Smooth muscle cell (in vitro differentiated cells): ENCODE results near the gene TPRX1. TPM values are rescaled to one million over a fixed set of nuclear protein-coding genes. Genes with fewer than 3 reads are reported as not detected.
"Not testable (repeated sequence)": the region's sequence is repeated elsewhere in the genome, so short reads cannot be mapped to it uniquely, and the experiment has no call there.

Experiments
- DNase-seq: peaks from one replicate; lab custom pipeline; 2025; ENCODE audit not compliant: unreplicated experiment; lab: John Stamatoyannopoulos, UW
- H2AFZ ChIP-seq: fragments of 200-600 bp; sonication (generic); 2 replicates; pipeline ENCODE4 v1.6.0; 2016; ENCODE audit warnings: antibody characterized with exemption, low read depth, mild to moderate bottlenecking
- H3F3A ChIP-seq: fragments of 200-600 bp; sonication (generic); 2 replicates; pipeline ENCODE4 v1.6.0; 2017; ENCODE audit warnings: antibody characterized with exemption, low read depth
- H3K27ac ChIP-seq: fragments of 200-600 bp; sonication (generic); 2 replicates; pipeline ENCODE4 v1.5.1; 2016; ENCODE audit warnings: low read depth, mild to moderate bottlenecking
- H3K27me3 ChIP-seq: fragments of 200-600 bp; sonication (generic); 2 replicates; pipeline ENCODE4 v1.6.1; 2016; ENCODE audit warnings: low read depth, mild to moderate bottlenecking
- H3K36me3 ChIP-seq: fragments of 200-600 bp; sonication (generic); 2 replicates; pipeline ENCODE4 v1.5.1; 2016; ENCODE audit warnings: low read depth
- H3K4me1 ChIP-seq: fragments of 200-600 bp; sonication (generic); 2 replicates; pipeline ENCODE4 v1.5.1; 2016; ENCODE audit warnings: low read depth
- H3K4me2 ChIP-seq: fragments of 200-600 bp; sonication (generic); 2 replicates; pipeline ENCODE4 v1.6.0; 2016; ENCODE audit warnings: mild to moderate bottlenecking
- H3K4me3 ChIP-seq: fragments of 200-600 bp; sonication (generic); 2 replicates; pipeline ENCODE4 v1.5.1; 2016; ENCODE audit warnings: mild to moderate bottlenecking
- H3K79me2 ChIP-seq: fragments of 200-600 bp; sonication (generic); 2 replicates; pipeline ENCODE4 v1.6.0; 2016; ENCODE audit warnings: low read depth, mild to moderate bottlenecking
- H3K9ac ChIP-seq: fragments of 200-600 bp; sonication (generic); 2 replicates; pipeline ENCODE4 v1.6.0; 2016; ENCODE audit warnings: low read depth
- H3K9me3 ChIP-seq: fragments of 200-600 bp; sonication (generic); replicated peaks from 2 replicates; pipeline ENCODE4 v1.5.1; 2016; ENCODE audit warnings: low read depth
- H4K20me1 ChIP-seq: fragments of 200-600 bp; sonication (generic); 2 replicates; pipeline ENCODE4 v1.6.0; 2016; ENCODE audit warnings: low read depth
- CTCF ChIP-seq: fragments of 200-600 bp; sonication (generic); IDR thresholded peaks from 2 replicates; pipeline ENCODE4 v1.5.1; 2017; ENCODE audit warnings: borderline replicate concordance, mild to moderate bottlenecking, antibody characterized with exemption; ENCODE audit not compliant: insufficient read depth, poor library complexity, severe bottlenecking
- WGBS: methylation state at CpG from one replicate; pipeline ENCODE4 v1.1.7; 2016; ENCODE audit warnings: low lambda C conversion rate; 5-methylcytosine and 5-hydroxymethylcytosine counted together
- polyA plus RNA-seq: library from polyadenylated mRNA; unstranded; fragments of >200 nt; fragmentation: Nextera tagmentation; extraction: Ambion mirVana; gene quantifications from 2 replicates; pipeline ENCODE4 v1.2.1, GENCODE V29; 2016
- total RNA-seq: library from RNA; depleted of rRNA; stranded (reverse); fragments of >200 nt; gene quantifications from 2 replicates; pipeline ENCODE4 v1.2.3, GENCODE V29; 2014

Gene TPRX1
- total and polyA plus RNA-seq, 2 experiments from 2014 or later, result not detected

GRCh38 chr19:47813304-47813994 lies 9.1 kb upstream of the TPRX1 start:
- WGBS, result 39% methylated on average over 17 of the region's 17 CpGs
- peak; percentile 74 for TF ChIP-seq CTCF
- Histone ChIP-seq H3K4me2 (no peak overlapping the region), H3K9ac (no peak overlapping the region), H3F3A (no peaks in the 10 kb centered on the region), H3K27me3 (no peaks in the 10 kb centered on the region), H3K4me3 (no peak overlapping the region), H3K79me2 (no peaks in the 10 kb centered on the region), H4K20me1 (no peaks in the 10 kb centered on the region), H3K9me3 (no peaks in the 10 kb centered on the region), H3K27ac (no peak overlapping the region), H3K4me1 (no peaks in the 10 kb centered on the region), H3K36me3 (no peaks in the 10 kb centered on the region), H2AFZ (no peak overlapping the region)
- DNase-seq, result peak; percentile 59

- H3F3A ChIP-seq, result no peaks in the 10 kb centered on the region
- no peak overlapping the region for H2AFZ ChIP-seq
- 92% methylated on average over 6 of the region's 6 CpGs for WGBS
- no peaks in the 10 kb centered on the region for H4K20me1 ChIP-seq
- H3K9ac ChIP-seq, result no peak overlapping the region
- no peak overlapping the region for H3K4me2 ChIP-seq
- H3K9me3 ChIP-seq, result no peaks in the 10 kb centered on the region
- DNase-seq, result no peak
- no peaks in the 10 kb centered on the region for H3K36me3 ChIP-seq
- no peak for TF ChIP-seq CTCF
- H3K4me1 ChIP-seq, result no peaks in the 10 kb centered on the region
- H3K79me2 ChIP-seq, result no peaks in the 10 kb centered on the region
- H3K4me3 ChIP-seq, result no peak overlapping the region
- no peaks in the 10 kb centered on the region for H3K27me3 ChIP-seq
- H3K27ac ChIP-seq, result no peak overlapping the region
These were observed 2.1 kb upstream of the TPRX1 start for GRCh38 chr19:47806435-47806834.

GRCh38 chr19:47805313-47805712 lies 962 bp upstream of the TPRX1 start:
- no peak for DNase-seq
- Histone ChIP-seq H3K9ac (no peak overlapping the region), H3K27ac (no peak overlapping the region), H3K4me3 (no peak overlapping the region), H3K27me3 (no peaks in the 10 kb centered on the region), H3K4me2 (no peak overlapping the region), H3K79me2 (no peaks in the 10 kb centered on the region), H3K4me1 (no peaks in the 10 kb centered on the region), H3K36me3 (no peaks in the 10 kb centered on the region), H3K9me3 (no peaks in the 10 kb centered on the region), H2AFZ (no peak overlapping the region), H3F3A (no peaks in the 10 kb centered on the region), H4K20me1 (no peaks in the 10 kb centered on the region)
- no peak for TF ChIP-seq CTCF
- 93% methylated on average over 10 of the region's 10 CpGs for WGBS

GRCh38 chr19:47803671-47804070 lies 680 bp downstream of the TPRX1 start:
- not testable (repeated sequence) for H3K36me3 ChIP-seq, H2AFZ ChIP-seq, H3K27me3 ChIP-seq, H3K4me2 ChIP-seq, H3F3A ChIP-seq, H4K20me1 ChIP-seq, H3K79me2 ChIP-seq, H3K4me1 ChIP-seq, H3K9ac ChIP-seq, H3K27ac ChIP-seq, H3K4me3 ChIP-seq, DNase-seq, H3K9me3 ChIP-seq
- 94% methylated on average over 6 of the region's 12 CpGs for WGBS

GRCh38 chr19:47803148-47803547 lies 1.2 kb downstream of the TPRX1 start:
- H2AFZ ChIP-seq, H3K4me2 ChIP-seq, H3K4me1 ChIP-seq, H3K36me3 ChIP-seq, H3K27me3 ChIP-seq, H3K9me3 ChIP-seq, H3K27ac ChIP-seq, DNase-seq, H3K4me3 ChIP-seq, H3K9ac ChIP-seq, H3K79me2 ChIP-seq, H4K20me1 ChIP-seq, H3F3A ChIP-seq: not testable (repeated sequence)
- 100% methylated on average over 3 of the region's 21 CpGs for WGBS
